ENCODE measurements around the gene PSMG2.

The PSMG2 gene

GRCh38 chr18:12768625-12769024 is 65.8 kb downstream of the PSMG2 start:
- no peaks in the 10 kb centered on the region for H3K27me3 ChIP-seq (ENCODE audit: control insufficient read depth in 1 of 2, insufficient read depth in 2 of 2, low read length in 2 of 2)
- no peak overlapping the region for H3K9ac ChIP-seq (ENCODE audit: low read length)
- H3K27ac ChIP-seq (ENCODE audit: low read depth, low read length) = no peak overlapping the region
- H3K9me3 ChIP-seq (ENCODE audit: low read length) = no peaks in the 10 kb centered on the region
- no peaks in the 10 kb centered on the region for H3K36me3 ChIP-seq (ENCODE audit: insufficient read depth, low read length)
- no peak overlapping the region for H3K4me3 ChIP-seq (ENCODE audit: low read depth in 1 of 2, low read length in 2 of 2)
- no peaks in the 10 kb centered on the region for H3K4me1 ChIP-seq (ENCODE audit: insufficient read depth, low read length)

GRCh38 chr18:12769136-12769535 is 66.3 kb downstream of the PSMG2 start:
- Histone ChIP-seq H3K36me3 (ENCODE audit: insufficient read depth, low read length) (no peaks in the 10 kb centered on the region), H3K4me3 (ENCODE audit: low read depth in 1 of 2, low read length in 2 of 2) (no peak overlapping the region), H3K27ac (ENCODE audit: low read depth, low read length) (no peak overlapping the region), H3K9me3 (ENCODE audit: low read length) (no peaks in the 10 kb centered on the region), H3K4me1 (ENCODE audit: insufficient read depth, low read length) (no peaks in the 10 kb centered on the region), H3K9ac (ENCODE audit: low read length) (no peak overlapping the region), H3K27me3 (ENCODE audit: control insufficient read depth in 1 of 2, insufficient read depth in 2 of 2, low read length in 2 of 2) (no peaks in the 10 kb centered on the region)

DNA sequence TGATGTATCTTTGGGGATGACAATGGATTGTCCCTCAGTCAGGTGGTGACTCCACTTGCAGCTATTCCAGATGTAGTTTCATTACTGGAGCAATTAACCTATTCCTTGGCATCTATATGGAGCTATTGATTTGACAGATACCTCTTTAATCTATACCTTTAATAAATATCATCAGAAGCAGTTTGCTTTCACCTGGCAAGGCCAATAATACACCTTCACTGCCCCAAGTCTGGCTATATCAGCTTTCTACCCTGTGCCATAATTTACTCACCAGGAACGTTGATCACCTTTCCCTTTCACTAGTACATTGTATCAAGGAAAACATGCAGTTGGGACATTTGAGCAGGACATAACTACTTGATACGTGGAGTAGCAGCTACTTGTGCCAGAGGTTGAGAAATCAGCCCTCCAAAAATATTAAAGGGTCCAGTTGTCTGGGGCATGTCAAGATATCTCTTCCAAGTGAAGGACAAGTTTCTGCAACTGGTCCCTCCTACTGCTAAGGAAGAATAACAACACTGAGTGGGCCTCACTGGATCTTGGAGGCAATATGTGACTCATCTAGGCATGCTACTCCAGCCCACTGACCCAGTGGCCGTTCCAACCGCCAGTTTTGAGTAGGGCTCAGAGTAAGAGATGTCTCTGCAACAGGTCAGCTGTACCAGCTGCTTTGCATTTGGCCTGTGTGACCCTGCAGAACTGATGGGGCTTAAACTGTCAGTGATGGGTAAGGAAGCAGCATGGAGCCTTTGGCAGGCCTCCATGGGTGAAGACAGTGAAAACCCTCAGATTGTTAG is 67.0 kb downstream of the PSMG2 start:
- Histone ChIP-seq H3K4me1 (ENCODE audit: insufficient read depth, low read length) (no peaks in the 10 kb centered on the region), H3K27ac (ENCODE audit: low read depth, low read length) (no peak overlapping the region), H3K9ac (ENCODE audit: low read length) (no peak overlapping the region), H3K9me3 (ENCODE audit: low read length) (no peaks in the 10 kb centered on the region), H3K36me3 (ENCODE audit: insufficient read depth, low read length) (no peaks in the 10 kb centered on the region), H3K27me3 (ENCODE audit: control insufficient read depth in 1 of 2, insufficient read depth in 2 of 2, low read length in 2 of 2) (no peaks in the 10 kb centered on the region), H3K4me3 (ENCODE audit: low read depth in 1 of 2, low read length in 2 of 2) (no peak overlapping the region)

- no peak overlapping the region for H3K27ac ChIP-seq (ENCODE audit: low read depth, low read length)
- H3K9ac ChIP-seq (ENCODE audit: low read length) = no peak overlapping the region
- H3K4me1 ChIP-seq (ENCODE audit: insufficient read depth, low read length) = no peaks in the 10 kb centered on the region
- H3K4me3 ChIP-seq (ENCODE audit: low read depth in 1 of 2, low read length in 2 of 2) = no peak overlapping the region
- no peaks in the 10 kb centered on the region for H3K9me3 ChIP-seq (ENCODE audit: low read length)
- H3K27me3 ChIP-seq (ENCODE audit: control insufficient read depth in 1 of 2, insufficient read depth in 2 of 2, low read length in 2 of 2) = no peaks in the 10 kb centered on the region
- H3K36me3 ChIP-seq (ENCODE audit: insufficient read depth, low read length) = no peaks in the 10 kb centered on the region
Measured at GRCh38 chr18:12770469-12771219, 67.8 kb downstream of the PSMG2 start.

- no peaks in the 10 kb centered on the region for H3K27me3 ChIP-seq (ENCODE audit: control insufficient read depth in 1 of 2, insufficient read depth in 2 of 2, low read length in 2 of 2)
- no peaks in the 10 kb centered on the region for H3K9me3 ChIP-seq (ENCODE audit: low read length)
- H3K9ac ChIP-seq (ENCODE audit: low read length) = no peak overlapping the region
- H3K4me3 ChIP-seq (ENCODE audit: low read depth in 1 of 2, low read length in 2 of 2) = no peak overlapping the region
- no peaks in the 10 kb centered on the region for H3K4me1 ChIP-seq (ENCODE audit: insufficient read depth, low read length)
- no peaks in the 10 kb centered on the region for H3K36me3 ChIP-seq (ENCODE audit: insufficient read depth, low read length)
- no peak overlapping the region for H3K27ac ChIP-seq (ENCODE audit: low read depth, low read length)
Measured at GRCh38 chr18:12772111-12772510, 69.3 kb downstream of the PSMG2 start.

DNA sequence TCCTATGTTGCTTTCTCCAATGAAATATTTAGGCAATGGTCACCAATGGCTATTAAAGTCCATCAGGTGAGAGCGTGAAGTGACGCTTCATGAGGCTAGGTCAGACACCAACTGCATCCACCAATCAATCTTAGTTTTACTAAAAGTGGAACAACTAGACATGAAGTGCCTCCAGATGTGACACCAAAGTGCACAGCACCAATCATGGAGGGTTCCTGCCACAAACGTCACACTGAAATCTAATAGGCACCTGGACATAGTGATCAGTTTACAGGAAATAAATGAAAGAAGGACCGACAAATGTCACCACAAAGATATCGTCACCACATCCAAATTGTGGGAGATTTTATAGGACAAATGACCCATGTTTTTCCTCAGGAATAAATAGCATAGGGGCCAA is 70.5 kb downstream of the PSMG2 start:
- Histone ChIP-seq H3K4me3 (ENCODE audit: low read depth in 1 of 2, low read length in 2 of 2) (no peak overlapping the region), H3K9me3 (ENCODE audit: low read length) (no peaks in the 10 kb centered on the region), H3K36me3 (ENCODE audit: insufficient read depth, low read length) (no peaks in the 10 kb centered on the region), H3K27ac (ENCODE audit: low read depth, low read length) (no peak overlapping the region), H3K9ac (ENCODE audit: low read length) (no peak overlapping the region), H3K27me3 (ENCODE audit: control insufficient read depth in 1 of 2, insufficient read depth in 2 of 2, low read length in 2 of 2) (no peaks in the 10 kb centered on the region), H3K4me1 (ENCODE audit: insufficient read depth, low read length) (no peaks in the 10 kb centered on the region)

DNA sequence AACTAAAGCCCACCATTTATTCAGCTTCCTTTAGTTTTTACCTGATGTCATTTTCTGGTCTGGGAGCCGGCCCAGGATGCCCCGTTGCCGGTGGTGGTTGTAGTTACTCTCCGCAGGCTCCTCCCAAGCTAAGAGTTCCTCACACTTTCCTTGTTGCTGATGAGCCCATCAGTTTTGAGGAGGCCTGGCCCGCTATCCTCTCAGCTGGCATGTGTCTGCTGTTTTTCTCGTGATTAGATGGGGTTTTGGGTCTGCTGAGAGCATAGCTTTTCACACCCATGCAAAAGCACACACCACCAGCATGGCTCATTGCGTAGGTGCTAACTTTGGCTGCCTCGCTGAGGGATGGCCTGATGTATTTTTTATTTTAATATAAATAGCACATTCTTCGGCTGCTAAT is 72.1 kb downstream of the PSMG2 start:
- H3K9me3 ChIP-seq (ENCODE audit: low read length) = no peaks in the 10 kb centered on the region
- H3K4me1 ChIP-seq (ENCODE audit: insufficient read depth, low read length) = no peaks in the 10 kb centered on the region
- no peak overlapping the region for H3K9ac ChIP-seq (ENCODE audit: low read length)
- H3K4me3 ChIP-seq (ENCODE audit: low read depth in 1 of 2, low read length in 2 of 2) = no peak overlapping the region
- no peaks in the 10 kb centered on the region for H3K36me3 ChIP-seq (ENCODE audit: insufficient read depth, low read length)
- H3K27ac ChIP-seq (ENCODE audit: low read depth, low read length) = no peak overlapping the region
- no peaks in the 10 kb centered on the region for H3K27me3 ChIP-seq (ENCODE audit: control insufficient read depth in 1 of 2, insufficient read depth in 2 of 2, low read length in 2 of 2)

Data from muscle layer of colon (tissue), 2 donors.